Endothelial cell of umbilical vein (primary cell): ENCODE results near the gene CACNB3. TPM values are rescaled to one million over a fixed set of nuclear protein-coding genes. Genes with fewer than 3 reads are reported as not detected.

Experiments
- BruUV-seq: library from RNA; stranded (reverse); fragments of 400-500 nt; replicated peaks from 2 replicates; lab custom pipeline; 2021; lab: Mats Ljungman, UMichigan
- CTCF ChIA-PET: fragments of 300-600, 350-600 bp; sonication (Branson Sonifier 250); formaldehyde crosslinking; loops from one replicate; lab custom pipeline; 2021; ENCODE audit warnings: antibody characterized with exemption, inconsistent platforms; lab: Charles Lee
- POLR2A ChIA-PET: fragments of 300-600, 350-600 bp; sonication (Branson Sonifier 250); formaldehyde crosslinking; loops from one replicate; lab custom pipeline; 2021; ENCODE audit warnings: antibody characterized with exemption, inconsistent platforms; lab: Charles Lee
- DNase-seq: peaks from one replicate; pipeline ENCODE4 v3.0.0-alpha.2; 2011; ENCODE audit warnings: low read depth, low spot score
- FAIRE-seq: peaks from 2 replicates; lab custom pipeline; 2011; peaks lifted over from hg19 to GRCh38; lab: Jason Lieb, UNC
- H2AFZ ChIP-seq: 2 replicates; pipeline ENCODE4 v1.6.0; 2012; ENCODE audit warnings: low read depth, low read length, control low read depth, inconsistent platforms
- H3K27ac ChIP-seq: 2 replicates; pipeline ENCODE4 v1.5.1; 2011; ENCODE audit warnings: low read depth, mild to moderate bottlenecking, control low read depth, low read length, moderate library complexity; ENCODE audit not compliant: insufficient read depth
- H3K27me3 ChIP-seq, 2 experiments: 2 replicates each; pipeline versions ENCODE4 v1.6.0 to v1.6.1; 2011; ENCODE audit warnings: low read length in 2 of 2, mixed read lengths in 1 of 2; ENCODE audit not compliant: control insufficient read depth in 2 of 2, insufficient read depth in 2 of 2
- H3K36me3 ChIP-seq, 2 experiments: 2 replicates in 1 of 2; 3 replicates in 1 of 2; pipeline ENCODE4 v1.5.1; 2011; ENCODE audit warnings: low read length in 2 of 2, mild to moderate bottlenecking in 1 of 2, moderate library complexity in 1 of 2; ENCODE audit not compliant: control insufficient read depth in 2 of 2, insufficient read depth in 2 of 2; ENCODE audit errors: extremely low read depth in 1 of 2
- H3K4me1 ChIP-seq: 3 replicates; pipeline ENCODE4 v1.5.1; 2011; ENCODE audit warnings: mild to moderate bottlenecking, low read length; ENCODE audit not compliant: control insufficient read depth, insufficient read depth; ENCODE audit errors: extremely low read depth
- H3K4me2 ChIP-seq: 2 replicates; pipeline ENCODE4 v1.6.1; 2011; ENCODE audit warnings: low read length, control low read depth, mixed read lengths; ENCODE audit not compliant: insufficient read depth
- H3K4me3 ChIP-seq, 3 experiments: fragments of 200-600 bp in 1 of 3; sonication (generic), shearing (Covaris generic) in 1 of 3; replicated peaks in 1 of 3; 2 replicates each; pipeline ENCODE4 v1.5.1; 2011 to 2016; ENCODE audit warnings: control low read depth in 3 of 3, low read length in 3 of 3, mild to moderate bottlenecking in 2 of 3, inconsistent platforms in 1 of 3, low read depth in 1 of 3, moderate library complexity in 1 of 3; ENCODE audit not compliant: insufficient read depth in 1 of 3
- H3K79me2 ChIP-seq: 2 replicates; pipeline ENCODE4 v1.6.0; 2012; ENCODE audit warnings: low read length, inconsistent platforms; ENCODE audit not compliant: control insufficient read depth, insufficient read depth
- H3K9ac ChIP-seq: replicated peaks from 2 replicates; pipeline ENCODE3; 2011; ENCODE audit warnings: low read length, control low read depth; ENCODE audit not compliant: insufficient read depth; ENCODE audit errors: extremely low read depth
- H3K9me1 ChIP-seq: replicated peaks from 3 replicates; pipeline ENCODE4 v1.6.0; 2011; ENCODE audit warnings: mild to moderate bottlenecking, low read length; ENCODE audit not compliant: control insufficient read depth, insufficient read depth; ENCODE audit errors: extremely low read depth
- H3K9me3 ChIP-seq: replicated peaks from 2 replicates; pipeline ENCODE4 v1.5.1; 2012; ENCODE audit warnings: low read length, inconsistent platforms; ENCODE audit not compliant: control insufficient read depth, insufficient read depth
- H4K20me1 ChIP-seq: replicated peaks from 2 replicates; pipeline ENCODE3; 2011; ENCODE audit warnings: mild to moderate bottlenecking, low read length; ENCODE audit not compliant: control insufficient read depth, insufficient read depth; ENCODE audit errors: extremely low read depth
- EZH2 ChIP-seq: IDR thresholded peaks from 2 replicates; pipeline ENCODE4 v1.6.1; 2012; ENCODE audit warnings: borderline replicate concordance, low read depth, mild to moderate bottlenecking, moderate library complexity, low read length, inconsistent platforms; ENCODE audit not compliant: severe bottlenecking
- FOS ChIP-seq: IDR thresholded peaks from 2 replicates; pipeline ENCODE4 v1.6.1; 2011; ENCODE audit warnings: mild to moderate bottlenecking, low read length, moderate library complexity, borderline replicate concordance; ENCODE audit not compliant: insufficient read depth
- GATA2 ChIP-seq: IDR thresholded peaks from 2 replicates; pipeline ENCODE4 v1.7.0; 2011; ENCODE audit warnings: low read depth, mild to moderate bottlenecking, moderate library complexity, mixed read lengths, low read length; ENCODE audit not compliant: insufficient read length, insufficient read depth
- JUN ChIP-seq: IDR thresholded peaks from 2 replicates; pipeline ENCODE4 v1.6.1; 2011; ENCODE audit warnings: borderline replicate concordance, low read depth; ENCODE audit not compliant: insufficient read length, insufficient read depth
- MYC ChIP-seq: IDR thresholded peaks from one replicate; pipeline ENCODE4 v1.6.1; 2011; ENCODE audit warnings: mild to moderate bottlenecking, low read depth, low read length
- POLR2A ChIP-seq: IDR thresholded peaks from 2 replicates; pipeline ENCODE4 v1.6.1; 2012; ENCODE audit warnings: low read depth, mild to moderate bottlenecking, control low read depth, low read length
- POLR2AphosphoS5 ChIP-seq: IDR thresholded peaks from 2 replicates; pipeline ENCODE4 v1.6.1; 2012; ENCODE audit warnings: low read depth, mild to moderate bottlenecking, control low read depth, low read length, moderate library complexity; ENCODE audit not compliant: insufficient read depth
- dilution Hi-C: fragments of 300-500 bp; cut with MboI; formaldehyde crosslinking; loops from one replicate; pipeline ENCODE4 v1.15.0; 2019; ENCODE audit warnings: low sequenced_read_pairs; ENCODE audit not compliant: extremely low pct_ligation_motif_present
- intact Hi-C: fragments of 100-400 bp; cut with micrococcal nuclease; formaldehyde crosslinking; loops from one replicate; pipeline ENCODE4 v1.10.0; 2022
- polyA plus RNA-seq, 4 experiments: library from polyadenylated mRNA; depleted of rRNA in 3 of 4; stranded (reverse) in 3 of 4; unstranded in 1 of 4; fragments of >200 nt; gene quantifications; 2 replicates each; pipeline versions ENCODE4 v1.2.1 to v1.2.3, GENCODE V29; 2011 to 2012; ENCODE audit warnings: missing spikeins in 1 of 4
- total RNA-seq: library from RNA; stranded (reverse); gene quantifications from 2 replicates; pipeline ENCODE4 v1.2.3, GENCODE V29; 2021
- TF ChIP-seq, protein P1 (sequence below): IDR thresholded peaks from 2 replicates; pipeline ENCODE4 v1.6.1; 2011; ENCODE audit not compliant: insufficient read depth, insufficient read length
- TF ChIP-seq, protein P2 (sequence below), 2 donors: IDR thresholded peaks; 1 replicate in 1 of 2; 2 replicates in 1 of 2; pipeline ENCODE4 v1.5.1; 2011; ENCODE audit warnings: low read length in 2 of 2, mild to moderate bottlenecking in 2 of 2, moderate library complexity in 2 of 2, control low read depth in 1 of 2, inconsistent platforms in 1 of 2, low read depth in 1 of 2; ENCODE audit not compliant: insufficient read depth in 1 of 2; ENCODE audit errors: extremely low read depth in 1 of 2

CACNB3 gene
- total and polyA plus RNA-seq, 2 donors (not counting 3 experiments of a cell fraction or from before 2014, with no cell fraction given) = 37.4 to 61.8 TPM

DNA sequence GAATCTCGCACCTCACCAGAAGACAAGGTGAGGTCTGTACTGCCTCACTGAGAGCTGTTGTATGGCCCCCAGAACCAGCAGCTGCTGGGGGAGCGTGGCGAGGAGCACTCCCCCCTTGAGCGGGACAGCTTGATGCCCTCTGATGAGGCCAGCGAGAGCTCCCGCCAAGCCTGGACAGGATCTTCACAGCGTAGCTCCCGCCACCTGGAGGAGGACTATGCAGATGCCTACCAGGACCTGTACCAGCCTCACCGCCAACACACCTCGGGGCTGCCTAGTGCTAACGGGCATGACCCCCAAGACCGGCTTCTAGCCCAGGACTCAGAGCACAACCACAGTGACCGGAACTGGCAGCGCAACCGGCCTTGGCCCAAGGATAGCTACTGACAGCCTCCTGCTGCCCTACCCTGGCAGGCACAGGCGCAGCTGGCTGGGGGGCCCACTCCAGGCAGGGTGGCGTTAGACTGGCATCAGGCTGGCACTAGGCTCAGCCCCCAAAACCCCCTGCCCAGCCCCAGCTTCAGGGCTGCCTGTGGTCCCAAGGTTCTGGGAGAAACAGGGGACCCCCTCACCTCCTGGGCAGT lies 9.3 kb downstream of the CACNB3 start:
- no peaks in the 10 kb centered on the region for H3K79me2 ChIP-seq
- no peaks in the 10 kb centered on the region for H3K9me1 ChIP-seq
- H2AFZ ChIP-seq = no peak overlapping the region
- BruUV-seq = no TSS peak
- FAIRE-seq (no peak), DNase-seq (no peak)
- POLR2A ChIA-PET = no interaction called here
- H4K20me1 ChIP-seq = no peaks in the 10 kb centered on the region
- TF ChIP-seq MYC (no peak), POLR2AphosphoS5 (peak; percentile 26), GATA2 (no peak)
- dilution Hi-C loops = no loop called here
- CTCF ChIA-PET = interaction anchor here (1.6 to 1.7 kb wide), 2 partner anchors 12 to 77 kb away, joined by 4 to 7 read pairs; a partner anchor contains a TSS
- intact Hi-C loops = no loop called here
- H3K4me3 ChIP-seq = no peak overlapping the region
- peaks cover 15 to 76% of the 10 kb centered on the region in 2 experiments for H3K36me3 ChIP-seq
- H3K4me1 ChIP-seq = no peaks in the 10 kb centered on the region
- H3K9ac ChIP-seq = no peak overlapping the region
- no peak overlapping the region for H3K27ac ChIP-seq
- no peaks in the 10 kb centered on the region for H3K9me3 ChIP-seq
- H3K27me3 ChIP-seq = no peaks in the 10 kb centered on the region
- H3K4me2 ChIP-seq = no peak overlapping the region

DNA sequence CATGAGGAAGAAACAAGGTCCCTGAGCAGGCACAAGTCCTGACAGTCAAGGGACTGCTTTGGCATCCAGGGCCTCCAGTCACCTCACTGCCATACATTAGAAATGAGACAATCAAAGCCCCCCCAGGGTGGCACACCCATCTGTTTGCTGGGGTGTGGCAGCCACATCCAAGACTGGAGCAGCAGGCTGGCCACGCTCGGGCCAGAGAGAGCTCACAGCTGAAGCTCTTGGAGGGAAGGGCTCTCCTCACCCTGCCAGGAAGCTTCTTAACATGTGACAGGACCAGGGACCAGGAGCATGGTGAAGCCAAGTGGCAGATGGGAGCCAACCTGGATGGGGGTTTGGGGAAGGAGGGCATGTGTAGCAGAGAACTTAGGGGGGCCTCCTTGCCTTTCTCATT lies 10.0 kb downstream of the CACNB3 start:
- Histone ChIP-seq H3K27me3 (no peaks in the 10 kb centered on the region), H3K4me3 (no peak overlapping the region), H3K79me2 (no peaks in the 10 kb centered on the region), H3K36me3 (peaks cover 15 to 82% of the 10 kb centered on the region in 2 experiments), H2AFZ (no peak overlapping the region), H3K4me2 (no peak overlapping the region), H3K9me1 (no peaks in the 10 kb centered on the region), H4K20me1 (no peaks in the 10 kb centered on the region), H3K9ac (no peak overlapping the region), H3K9me3 (no peaks in the 10 kb centered on the region), H3K4me1 (no peaks in the 10 kb centered on the region), H3K27ac (no peak overlapping the region)
- dilution Hi-C loops (no loop called here), intact Hi-C loops (no loop called here)
- FAIRE-seq = no peak
- CTCF ChIA-PET = interaction anchor here (0.9 to 1.6 kb wide), 3 partner anchors 25 to 76 kb away, joined by 3 to 5 read pairs (median 4); a partner anchor contains a TSS
- no peak for DNase-seq
- TF ChIP-seq POLR2A (no peak), GATA2 (no peak), POLR2AphosphoS5 (no peak), EZH2 (no peak), JUN (no peak), MYC (no peak), FOS (no peak)
- TF ChIP-seq, protein P1, sequence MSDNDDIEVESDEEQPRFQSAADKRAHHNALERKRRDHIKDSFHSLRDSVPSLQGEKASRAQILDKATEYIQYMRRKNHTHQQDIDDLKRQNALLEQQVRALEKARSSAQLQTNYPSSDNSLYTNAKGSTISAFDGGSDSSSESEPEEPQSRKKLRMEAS = no peak
- TF ChIP-seq, protein P2, sequence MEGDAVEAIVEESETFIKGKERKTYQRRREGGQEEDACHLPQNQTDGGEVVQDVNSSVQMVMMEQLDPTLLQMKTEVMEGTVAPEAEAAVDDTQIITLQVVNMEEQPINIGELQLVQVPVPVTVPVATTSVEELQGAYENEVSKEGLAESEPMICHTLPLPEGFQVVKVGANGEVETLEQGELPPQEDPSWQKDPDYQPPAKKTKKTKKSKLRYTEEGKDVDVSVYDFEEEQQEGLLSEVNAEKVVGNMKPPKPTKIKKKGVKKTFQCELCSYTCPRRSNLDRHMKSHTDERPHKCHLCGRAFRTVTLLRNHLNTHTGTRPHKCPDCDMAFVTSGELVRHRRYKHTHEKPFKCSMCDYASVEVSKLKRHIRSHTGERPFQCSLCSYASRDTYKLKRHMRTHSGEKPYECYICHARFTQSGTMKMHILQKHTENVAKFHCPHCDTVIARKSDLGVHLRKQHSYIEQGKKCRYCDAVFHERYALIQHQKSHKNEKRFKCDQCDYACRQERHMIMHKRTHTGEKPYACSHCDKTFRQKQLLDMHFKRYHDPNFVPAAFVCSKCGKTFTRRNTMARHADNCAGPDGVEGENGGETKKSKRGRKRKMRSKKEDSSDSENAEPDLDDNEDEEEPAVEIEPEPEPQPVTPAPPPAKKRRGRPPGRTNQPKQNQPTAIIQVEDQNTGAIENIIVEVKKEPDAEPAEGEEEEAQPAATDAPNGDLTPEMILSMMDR (IDR thresholded peaks at IDR 0.05; ENCODE audit: extremely low read depth in 1 of 2, insufficient read depth in 1 of 2, low read depth in 1 of 2, low read length in 2 of 2) = no peak
- POLR2A ChIA-PET = no interaction called here
- BruUV-seq = TSS peak; percentile 35
